GM18499 (cell line): Measurements from ENCODE around the gene RAVER1.
A peak's percentile ranks its signal among the peaks of the same experiment; 100 is the strongest.
"Not testable (repeated sequence)": the region's sequence is repeated elsewhere in the genome, so short reads cannot be mapped to it uniquely, and the experiment has no call there.

Experiments
- ATAC-seq: cut with Tn5 transposase; IDR thresholded peaks from one replicate; pipeline ENCODE4 v1.9.1; 2021; ENCODE audit warnings: moderate number of reproducible peaks; ENCODE audit not compliant: insufficient read depth, unreplicated experiment

The RAVER1 gene, protein sequence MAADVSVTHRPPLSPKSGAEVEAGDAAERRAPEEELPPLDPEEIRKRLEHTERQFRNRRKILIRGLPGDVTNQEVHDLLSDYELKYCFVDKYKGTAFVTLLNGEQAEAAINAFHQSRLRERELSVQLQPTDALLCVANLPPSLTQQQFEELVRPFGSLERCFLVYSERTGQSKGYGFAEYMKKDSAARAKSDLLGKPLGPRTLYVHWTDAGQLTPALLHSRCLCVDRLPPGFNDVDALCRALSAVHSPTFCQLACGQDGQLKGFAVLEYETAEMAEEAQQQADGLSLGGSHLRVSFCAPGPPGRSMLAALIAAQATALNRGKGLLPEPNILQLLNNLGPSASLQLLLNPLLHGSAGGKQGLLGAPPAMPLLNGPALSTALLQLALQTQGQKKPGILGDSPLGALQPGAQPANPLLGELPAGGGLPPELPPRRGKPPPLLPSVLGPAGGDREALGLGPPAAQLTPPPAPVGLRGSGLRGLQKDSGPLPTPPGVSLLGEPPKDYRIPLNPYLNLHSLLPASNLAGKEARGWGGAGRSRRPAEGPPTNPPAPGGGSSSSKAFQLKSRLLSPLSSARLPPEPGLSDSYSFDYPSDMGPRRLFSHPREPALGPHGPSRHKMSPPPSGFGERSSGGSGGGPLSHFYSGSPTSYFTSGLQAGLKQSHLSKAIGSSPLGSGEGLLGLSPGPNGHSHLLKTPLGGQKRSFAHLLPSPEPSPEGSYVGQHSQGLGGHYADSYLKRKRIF

DNA sequence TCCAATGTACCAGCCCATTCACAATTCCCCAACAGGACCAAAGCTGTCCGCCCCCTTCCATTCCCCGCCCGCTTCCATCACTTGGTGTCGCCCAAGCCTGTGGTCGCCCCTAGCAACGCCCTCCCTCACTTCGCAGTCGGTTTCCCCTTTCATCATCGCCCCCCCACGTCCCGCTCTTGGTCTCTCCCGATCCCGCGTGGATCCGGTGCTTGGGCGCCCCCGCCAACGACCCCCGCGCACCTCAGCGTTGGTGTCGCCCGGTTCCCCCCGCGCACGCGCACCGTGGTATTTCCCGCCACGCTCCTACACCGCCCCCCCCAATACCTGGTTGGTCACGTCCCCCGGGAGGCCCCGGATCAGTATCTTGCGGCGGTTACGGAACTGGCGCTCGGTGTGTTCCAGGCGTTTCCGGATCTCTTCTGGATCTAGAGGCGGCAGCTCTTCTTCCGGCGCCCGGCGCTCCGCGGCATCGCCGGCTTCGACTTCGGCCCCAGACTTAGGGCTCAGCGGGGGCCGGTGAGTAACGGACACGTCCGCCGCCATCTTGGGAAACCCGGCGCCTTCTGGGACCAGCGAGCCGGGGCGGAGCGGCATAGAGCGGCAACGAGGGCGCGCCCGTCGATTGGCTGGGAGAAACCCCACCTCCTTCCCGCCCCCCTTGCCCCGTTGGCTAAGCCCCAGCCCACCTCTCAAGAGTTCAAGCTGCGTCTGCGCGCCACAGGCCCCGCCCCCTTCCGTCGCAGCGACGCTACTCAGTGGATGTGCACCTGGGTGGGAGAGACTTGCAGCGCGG is at the start of gene RAVER1:
TSS of gene RAVER1 (minus strand) at position 565 of the 793 bp plus-strand sequence. CDS start at position 543, 22 bp downstream.
- ATAC-seq, result peak; percentile 64

DNA sequence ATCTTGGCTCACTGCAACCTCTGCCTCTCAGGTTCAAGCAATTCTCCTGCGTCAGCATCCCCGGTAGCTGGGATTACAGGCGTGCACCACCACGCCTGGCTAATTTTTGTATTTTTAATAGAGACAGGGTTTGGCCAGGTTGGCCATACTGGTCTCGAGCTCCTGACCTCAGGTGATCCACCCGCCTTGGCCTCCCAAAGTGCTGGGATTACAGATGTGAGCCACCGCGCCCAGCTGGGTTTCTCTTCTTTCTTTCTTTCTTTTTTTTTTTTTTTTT is 49.8 kb upstream of the RAVER1 start:
- ATAC-seq, result not testable (repeated sequence)

DNA sequence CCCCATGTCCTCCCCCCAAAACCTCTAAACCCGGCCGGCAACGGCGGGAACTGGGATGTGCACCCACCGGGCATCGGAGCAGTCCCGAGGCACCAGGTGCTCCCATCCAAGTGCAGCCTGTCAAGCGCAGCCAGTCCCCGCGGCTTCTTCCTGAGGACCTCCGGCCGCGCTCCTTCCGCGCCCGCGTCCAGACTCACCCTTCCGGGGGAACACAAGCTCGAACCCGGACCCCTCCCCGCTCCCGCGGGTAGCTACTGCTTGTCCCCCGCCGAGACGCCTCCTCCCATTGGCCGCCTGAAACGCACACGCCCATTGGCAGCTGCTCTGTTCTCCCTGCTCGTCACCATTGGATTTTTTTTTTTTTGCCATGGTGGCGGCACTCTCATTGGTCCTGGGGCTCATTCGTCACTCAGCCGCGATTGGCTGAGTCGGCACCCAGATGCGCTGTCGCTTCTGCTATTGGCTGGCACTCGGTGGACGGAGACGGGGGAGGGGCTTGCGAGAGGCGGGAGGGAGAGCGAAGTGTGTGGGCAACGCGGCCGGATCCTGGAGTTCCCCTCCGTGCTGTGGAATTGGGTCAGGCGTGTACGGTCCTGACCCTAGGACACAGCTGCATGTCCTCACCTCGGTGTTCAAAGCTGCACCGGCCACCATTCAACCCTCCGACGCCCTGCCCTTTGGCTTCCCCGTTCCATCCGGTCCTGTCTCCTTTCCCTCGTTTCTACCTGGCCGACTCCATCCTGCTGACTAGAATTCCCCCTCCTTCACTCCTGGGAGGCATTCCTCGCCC is 47.2 kb upstream of the RAVER1 start, which contains the start of gene TYK2:
TSS of gene TYK2 (minus strand) at position 260 of the 790 bp plus-strand sequence. CDS start 2,166 bp downstream, outside the sequence.
- ATAC-seq, result peak; percentile 66

DNA sequence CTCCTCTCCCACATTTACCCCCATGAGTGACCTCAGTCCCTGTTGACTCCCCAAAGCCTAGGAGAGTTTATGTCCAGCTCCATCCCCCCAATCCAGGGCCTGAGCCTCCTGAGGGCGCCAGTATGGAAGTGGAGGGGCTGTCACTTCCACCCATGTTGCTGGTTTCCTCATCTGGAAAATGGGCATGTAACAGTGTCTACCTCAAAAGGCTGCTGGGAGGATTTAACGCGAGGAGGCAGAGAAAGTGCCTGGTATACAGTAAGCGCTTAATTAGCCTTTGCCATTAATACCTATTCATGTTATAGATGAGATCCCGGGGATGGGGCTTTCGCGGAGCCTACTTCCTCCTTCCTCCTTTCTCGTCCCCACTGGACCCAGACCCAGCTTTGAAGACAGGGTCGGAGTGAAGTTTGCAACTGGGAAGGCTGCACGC is 46.6 kb upstream of the RAVER1 start:
- ATAC-seq, result no peak

DNA sequence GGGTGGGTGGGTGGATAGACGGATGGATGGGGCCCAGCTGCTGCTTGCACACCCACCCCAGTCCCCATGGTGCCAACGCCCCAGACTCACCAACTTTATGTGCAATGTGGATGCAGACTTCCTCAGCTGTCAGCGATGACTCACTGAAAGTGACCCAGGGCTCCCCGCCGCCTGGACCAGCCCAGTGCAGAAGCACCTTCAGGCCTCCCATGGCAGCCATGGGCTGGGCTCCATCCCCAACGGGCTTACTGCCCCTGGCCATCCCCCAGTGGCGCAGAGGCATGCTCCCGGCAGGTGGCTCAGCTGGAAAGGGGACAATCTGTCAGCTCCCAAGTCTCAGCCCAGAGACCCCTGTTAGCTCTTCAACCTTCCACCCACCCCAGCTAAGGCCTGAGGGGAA is 44.8 kb upstream of the RAVER1 start:
- no peak for ATAC-seq

DNA sequence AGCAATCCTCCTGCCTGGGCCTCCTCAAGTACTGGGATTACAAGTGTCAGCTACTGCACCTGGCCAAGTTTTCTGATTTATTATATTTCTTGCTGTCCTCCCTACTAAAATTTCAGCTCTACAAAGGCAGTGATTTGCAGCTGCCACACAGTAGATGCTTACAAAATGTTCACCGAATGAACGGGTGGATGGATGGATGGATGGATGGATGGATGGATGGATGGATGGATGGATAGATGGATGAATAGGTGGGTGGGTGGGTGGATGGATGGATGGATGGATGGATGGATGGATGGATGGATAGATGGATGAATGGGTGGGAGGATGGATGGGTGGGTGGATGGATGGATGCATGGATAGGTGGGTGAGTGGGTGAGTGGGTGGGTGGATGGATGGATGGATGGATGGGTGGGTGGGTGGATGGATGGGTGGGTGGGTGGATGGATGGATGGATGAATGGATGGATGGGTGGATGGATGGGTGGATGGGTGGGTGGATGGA is 43.9 kb upstream of the RAVER1 start:
- ATAC-seq, result not testable (repeated sequence)

DNA sequence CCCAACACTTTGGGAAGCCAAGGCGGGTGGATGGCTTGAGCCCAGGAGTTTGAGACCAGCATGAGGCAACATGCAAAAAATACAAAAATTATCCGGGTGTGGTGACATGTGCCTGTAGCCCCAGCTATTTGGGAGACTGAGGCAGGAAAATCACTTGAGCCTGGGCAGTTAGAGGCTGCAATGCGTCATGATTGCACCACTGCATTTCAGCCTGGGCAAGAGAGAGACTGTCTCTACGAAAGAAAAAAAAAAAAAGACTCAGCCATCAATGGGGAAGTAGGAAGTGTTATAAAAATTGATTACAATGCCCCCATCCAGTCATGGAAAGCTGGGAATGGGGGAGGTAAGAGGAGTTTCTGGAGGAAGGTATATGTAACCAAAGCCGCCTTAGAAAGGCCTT is 41.6 kb upstream of the RAVER1 start:
- no peak for ATAC-seq

DNA sequence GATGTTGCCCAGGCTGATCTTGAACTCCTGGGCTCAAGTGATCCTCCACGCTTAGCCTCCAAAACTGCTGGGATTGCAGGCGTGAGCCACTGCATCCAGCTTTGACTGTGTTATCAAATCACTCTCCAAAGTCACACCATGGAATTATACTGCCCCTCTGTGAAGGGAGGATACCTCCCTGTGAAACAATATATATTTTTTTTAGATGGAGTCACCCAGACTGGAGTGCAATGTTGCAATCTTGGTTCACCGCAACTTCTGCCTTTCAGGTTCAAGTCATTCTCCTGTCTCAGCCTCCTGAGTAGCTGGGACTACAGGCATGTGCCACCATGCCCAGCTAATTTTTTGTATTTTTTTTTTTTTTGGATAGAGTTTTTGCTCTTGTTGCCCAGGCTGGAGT is 39.4 kb upstream of the RAVER1 start:
- ATAC-seq, result no peak

DNA sequence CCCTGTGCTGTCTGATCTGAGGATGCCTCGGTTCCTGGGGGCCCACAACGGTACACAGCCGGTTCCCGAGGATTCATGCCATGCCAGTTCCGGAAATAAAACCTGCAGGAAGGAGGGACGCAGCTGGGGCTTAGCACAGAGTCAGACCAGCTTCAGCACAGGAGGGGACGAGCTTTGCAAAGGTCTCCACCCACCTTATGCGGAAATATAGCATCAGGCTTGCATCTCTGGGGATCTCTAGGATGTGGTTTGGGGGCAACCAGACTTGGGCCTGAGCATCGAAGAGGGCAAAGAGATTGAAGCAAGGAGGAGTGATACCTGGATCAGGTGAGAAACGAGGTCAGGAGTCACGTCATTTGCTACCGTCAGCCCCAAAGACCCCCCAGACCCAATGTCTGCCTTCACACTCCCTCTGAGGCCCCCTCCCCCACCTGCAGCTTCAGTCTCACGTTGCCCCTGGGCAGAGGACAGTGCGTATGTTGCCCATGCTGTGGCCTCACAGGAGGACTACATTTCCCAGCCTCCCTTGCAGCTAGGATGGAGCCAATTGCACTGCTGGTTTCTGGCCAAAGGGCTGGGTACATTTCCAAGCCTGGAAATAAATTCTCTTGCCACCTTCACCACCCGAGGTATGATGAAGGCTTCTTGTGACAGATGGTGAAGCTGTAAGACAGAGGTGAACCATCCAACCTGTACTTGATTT is 34.9 kb upstream of the RAVER1 start:
- ATAC-seq, result no peak

DNA sequence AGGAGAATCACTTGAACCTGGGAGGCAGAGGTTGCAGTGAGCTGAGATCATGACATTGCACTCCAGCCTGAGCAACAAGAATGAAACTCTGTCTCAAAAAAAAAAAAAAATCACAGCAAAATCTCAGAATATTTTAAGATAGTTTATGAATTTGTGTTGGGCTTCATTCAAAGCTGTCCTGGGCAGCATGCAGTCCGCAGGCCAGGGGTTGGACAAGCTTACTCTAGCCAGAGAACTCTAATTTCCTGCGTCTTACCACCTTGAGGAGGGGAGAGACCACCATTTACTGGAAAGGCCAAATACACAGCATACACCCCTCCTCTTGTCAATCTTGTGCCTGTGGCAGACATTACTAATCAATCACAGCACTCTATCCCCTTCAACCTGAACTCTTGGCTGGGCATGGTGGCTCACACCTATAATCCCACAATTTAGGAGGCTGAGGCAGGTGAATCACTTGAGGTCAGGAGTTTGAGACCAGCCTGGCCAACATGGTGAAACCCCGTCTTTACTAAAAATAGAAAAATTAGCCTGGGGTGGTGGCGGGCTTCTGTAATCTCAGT is 33.7 kb upstream of the RAVER1 start:
- not testable (repeated sequence) for ATAC-seq

DNA sequence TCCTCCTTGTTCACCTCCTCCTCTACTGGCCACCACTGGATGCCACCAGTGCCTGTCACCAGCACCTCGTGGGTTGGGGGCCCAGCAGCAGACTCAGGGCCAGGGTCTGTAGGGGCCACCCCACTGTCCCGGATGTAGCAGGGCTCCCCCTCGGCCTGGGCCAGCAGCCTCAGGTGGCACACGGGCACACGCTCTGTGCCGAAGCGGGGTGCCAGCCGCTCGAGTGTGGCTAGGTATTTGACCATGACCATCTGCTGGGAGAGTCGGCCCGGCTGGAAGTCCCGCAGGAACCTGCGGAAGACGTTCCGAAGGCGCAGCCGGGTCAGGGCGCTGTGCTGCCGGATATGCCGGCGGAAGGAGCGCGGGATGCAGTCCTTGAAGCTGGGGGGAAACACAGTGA is 32.2 kb upstream of the RAVER1 start:
- no peak for ATAC-seq

DNA sequence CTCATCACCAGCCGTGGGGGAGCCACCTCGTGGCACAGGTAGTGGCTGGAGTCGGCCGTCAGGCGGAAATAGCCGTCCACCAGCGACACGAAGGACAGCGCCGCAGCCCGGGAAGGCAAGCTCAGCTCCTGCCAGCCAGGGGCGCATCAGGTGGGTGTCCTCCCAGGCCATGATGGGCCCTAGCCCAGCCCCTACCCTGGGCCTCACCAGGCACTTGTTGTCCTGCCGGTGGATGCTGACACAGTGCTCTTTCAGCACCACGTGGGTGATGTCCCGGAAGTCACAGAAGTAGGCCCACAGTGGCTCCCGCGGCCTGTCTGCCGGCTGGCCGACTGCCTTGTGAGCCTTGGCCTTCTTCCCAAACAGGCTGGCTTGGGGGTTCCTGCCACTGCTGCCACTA is 31.3 kb upstream of the RAVER1 start:
- ATAC-seq, result no peak

DNA sequence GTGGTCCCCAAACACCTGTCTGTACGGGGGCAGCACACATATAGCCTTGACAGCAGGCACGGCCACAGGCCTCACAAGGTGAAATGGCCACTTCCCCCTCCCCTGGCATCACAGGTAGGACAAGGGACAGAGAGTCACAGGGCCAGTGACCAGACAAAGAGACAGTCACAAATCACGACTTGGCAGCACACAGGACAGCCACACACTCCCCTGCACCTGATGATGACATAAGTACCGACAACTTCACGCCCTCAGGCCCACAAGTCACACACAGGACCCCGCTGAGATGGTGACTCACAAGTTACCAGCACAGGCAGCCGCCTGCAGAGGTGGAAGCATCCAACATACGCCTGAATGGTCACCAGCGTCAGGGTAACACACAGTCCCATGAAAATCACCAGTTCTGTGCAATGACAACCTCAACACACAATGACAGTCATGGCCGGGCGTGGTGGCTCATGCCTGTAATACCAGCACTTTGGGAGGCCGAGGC is 30.5 kb upstream of the RAVER1 start:
- no peak for ATAC-seq

DNA sequence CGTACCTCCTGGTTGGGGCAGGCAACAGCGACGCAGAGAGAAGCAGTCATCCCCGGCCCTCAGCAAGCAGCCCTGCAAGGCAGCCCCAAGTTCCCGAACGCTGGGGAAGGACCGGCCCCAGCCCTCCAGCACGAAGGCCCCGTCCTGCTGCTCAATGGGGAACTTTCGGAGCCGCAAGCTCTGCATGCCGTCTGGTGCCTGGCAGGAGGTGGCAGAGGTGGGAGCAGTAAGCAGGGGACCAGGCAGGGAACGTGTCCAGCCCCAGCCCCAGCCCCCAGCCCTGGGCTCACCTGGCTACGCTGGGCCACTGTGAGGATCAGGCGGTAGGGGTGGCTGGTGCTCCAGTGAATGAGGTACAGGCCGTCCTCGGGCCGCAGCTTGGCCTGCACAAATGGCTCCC is 28.9 kb upstream of the RAVER1 start:
- no peak for ATAC-seq

DNA sequence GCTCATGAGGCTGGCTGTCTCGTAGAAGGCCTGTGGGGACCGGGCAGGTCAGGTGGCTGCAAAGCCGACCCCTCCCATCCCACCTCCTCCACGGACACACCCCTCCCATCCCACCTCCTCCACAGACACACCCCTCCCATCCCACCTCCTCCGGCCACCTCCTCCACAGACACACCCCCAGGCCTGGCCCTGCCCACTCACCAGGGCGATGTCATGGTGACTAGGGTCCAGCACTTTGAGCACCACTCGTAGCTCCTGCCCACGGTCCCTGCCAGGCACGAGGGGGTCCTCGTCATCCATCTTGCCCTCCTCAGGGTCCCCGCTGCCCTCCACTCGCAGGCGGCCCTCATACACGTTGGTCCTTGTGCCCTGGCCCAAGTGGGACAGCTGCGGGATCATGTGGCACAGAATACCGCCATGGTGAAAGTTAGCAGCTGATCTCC is 28.3 kb upstream of the RAVER1 start:
- ATAC-seq, result no peak

DNA sequence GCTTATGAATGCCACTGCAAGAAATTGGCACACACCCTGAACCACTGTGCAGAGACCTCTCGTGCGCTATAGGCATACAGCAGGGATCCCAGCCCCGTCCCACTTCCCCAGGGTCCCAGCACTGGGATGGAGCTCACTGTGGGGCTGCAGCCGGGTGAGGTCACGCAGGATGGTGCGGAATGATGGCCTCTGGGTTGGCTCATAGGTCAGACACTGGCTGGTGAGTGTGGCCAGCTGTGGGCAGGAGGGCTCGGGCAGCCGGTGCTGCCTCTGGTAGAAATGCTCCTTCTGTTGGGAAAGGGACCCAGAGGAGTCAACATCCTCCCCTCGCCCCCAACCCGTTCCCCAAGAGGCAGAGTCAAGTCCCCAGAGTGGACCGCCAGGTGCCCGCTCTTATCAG is 23.1 kb upstream of the RAVER1 start:
- ATAC-seq, result no peak

DNA sequence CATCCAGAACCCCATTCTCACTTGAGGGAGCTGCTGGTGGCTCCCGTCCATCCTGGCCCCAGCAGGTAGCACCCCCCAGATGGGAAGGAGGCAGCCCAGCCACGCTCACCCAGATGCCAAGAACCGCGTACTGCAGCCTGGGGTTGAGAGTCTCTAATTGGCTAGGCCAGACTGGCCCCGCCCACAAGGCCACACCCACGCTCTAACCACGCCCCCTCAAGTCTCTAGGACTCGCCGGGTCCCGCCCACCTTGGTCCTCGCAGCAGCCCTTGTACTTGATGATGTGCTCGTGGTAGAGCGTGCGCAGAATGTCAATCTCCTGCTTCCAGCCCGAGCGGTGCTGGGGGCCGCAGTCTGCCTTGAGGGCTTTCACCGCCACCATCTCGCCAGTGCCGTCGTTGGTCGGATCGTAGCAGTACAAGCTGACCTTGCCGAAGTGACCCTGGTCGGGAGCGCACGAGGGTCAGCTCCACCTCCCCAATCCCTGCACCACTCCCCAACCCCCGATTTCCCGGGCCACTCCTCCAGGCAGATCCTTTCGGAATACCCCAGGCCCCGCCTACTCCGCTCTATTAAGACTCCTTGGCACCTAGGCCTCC is 20.6 kb upstream of the RAVER1 start:
- ATAC-seq, result no peak
